GM13977 (cell line): ENCODE measurements around the gene PHRF1.

Source experiments
- DNase-seq: peaks from one replicate; pipeline ENCODE4 v3.0.0; 2012; ENCODE audit warnings: low spot score
- in situ Hi-C: fragments of 300-500 bp; cut with MboI; formaldehyde crosslinking; loops from one replicate; pipeline ENCODE4 v1.12.0; 2022; ENCODE audit warnings: low sequenced_read_pairs, low pct_unique_long_range_greater_than_20kb, mixed read lengths, inconsistent platforms; ENCODE audit not compliant: unreplicated experiment
- TF ChIP-seq, protein P1 (sequence below): IDR thresholded peaks from 2 replicates; pipeline ENCODE4 v1.5.1; 2012; ENCODE audit warnings: mild to moderate bottlenecking, control low read depth; ENCODE audit not compliant: insufficient read depth; ENCODE audit errors: extremely low read depth, missing control alignments

The PHRF1 gene

DNA sequence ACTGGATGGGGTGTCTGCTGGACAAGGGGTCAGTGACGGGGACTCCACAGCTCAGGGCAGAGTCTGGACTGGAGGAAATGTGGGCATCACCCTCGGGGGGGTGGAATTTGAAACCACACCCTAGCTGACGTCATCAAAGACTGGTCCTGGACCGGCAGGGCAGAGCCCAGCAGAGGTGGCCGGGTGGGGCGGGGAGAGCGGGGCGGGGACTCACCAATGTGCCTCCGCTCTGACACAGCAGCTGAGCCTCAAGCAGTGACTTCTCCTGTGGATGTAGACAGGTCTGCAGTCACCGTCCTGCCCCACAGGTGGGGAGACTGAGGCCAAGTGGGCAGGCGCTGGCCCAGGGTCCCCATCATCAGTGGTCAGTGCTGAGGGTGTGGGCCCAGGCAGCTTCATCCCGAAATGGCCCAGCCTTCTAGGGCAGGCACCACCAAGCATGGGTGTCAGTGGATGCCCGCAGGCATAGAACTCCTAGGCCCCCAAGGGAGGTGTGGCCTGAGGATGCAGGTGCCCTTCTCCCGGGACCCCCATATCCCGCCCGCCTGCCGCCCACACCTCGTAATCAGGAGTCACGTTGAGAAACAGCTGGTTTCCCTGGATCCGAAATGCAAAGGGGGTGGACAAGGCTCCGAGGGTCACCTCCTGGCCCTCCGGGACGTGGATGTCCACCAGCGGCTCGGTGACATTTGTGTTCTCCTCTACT, 47.9 kb downstream of the PHRF1 start:
- no peak for DNase-seq

DNA sequence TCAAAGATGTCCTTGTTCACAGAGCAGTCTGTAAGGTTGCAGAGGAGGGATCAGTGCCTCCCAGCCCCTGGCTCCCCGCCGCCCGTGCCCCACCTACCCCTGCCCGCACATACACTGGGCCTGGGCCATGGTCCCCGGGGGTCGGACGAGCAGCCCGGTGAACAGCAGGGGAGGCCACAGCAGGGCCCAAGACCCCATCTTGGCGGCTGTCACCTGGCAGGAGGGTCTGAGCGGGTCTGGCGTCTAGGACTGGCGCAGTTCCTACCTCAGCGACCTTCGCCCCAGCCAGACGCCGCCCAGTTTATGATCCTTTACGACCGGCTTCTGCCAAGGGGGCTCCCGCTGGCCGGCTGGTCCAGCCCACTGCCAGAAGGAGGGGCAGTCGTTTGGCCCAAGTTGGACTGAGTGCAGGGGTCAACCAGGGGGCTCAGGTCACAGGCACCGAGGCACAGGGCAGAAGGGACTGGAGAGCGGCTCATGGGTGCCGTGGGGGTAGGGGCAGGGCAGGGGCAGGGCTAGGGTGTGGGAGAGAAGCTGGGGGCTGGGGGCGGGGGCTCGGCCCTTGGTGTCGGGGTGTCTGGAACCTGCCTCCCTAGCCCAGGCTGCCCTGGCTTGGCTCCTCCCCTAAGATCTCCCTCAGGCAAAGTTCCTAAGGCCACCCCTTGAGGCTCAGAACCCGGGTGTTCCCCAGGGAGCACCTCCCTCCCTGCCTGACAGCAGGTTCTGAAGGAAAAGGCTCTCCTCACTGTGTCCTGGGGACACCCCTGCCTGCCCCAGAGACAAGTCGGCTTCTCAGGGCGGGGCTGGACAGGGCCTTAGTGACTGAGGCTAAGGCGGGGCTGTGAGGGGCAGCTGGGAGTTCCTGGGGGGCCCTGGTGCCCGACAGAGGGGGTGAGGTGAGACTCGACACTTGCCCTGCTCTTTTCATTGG, 48.7 kb downstream of the PHRF1 start, which contains the start of gene CDHR5:
Gene CDHR5, minus strand, starts transcription at position 251 of the 931 bp plus-strand sequence. Its CDS starts 53 bp downstream, at position 198.
- in situ Hi-C loops: no loop called here
- DNase-seq: no peak
- TF ChIP-seq, protein P1, sequence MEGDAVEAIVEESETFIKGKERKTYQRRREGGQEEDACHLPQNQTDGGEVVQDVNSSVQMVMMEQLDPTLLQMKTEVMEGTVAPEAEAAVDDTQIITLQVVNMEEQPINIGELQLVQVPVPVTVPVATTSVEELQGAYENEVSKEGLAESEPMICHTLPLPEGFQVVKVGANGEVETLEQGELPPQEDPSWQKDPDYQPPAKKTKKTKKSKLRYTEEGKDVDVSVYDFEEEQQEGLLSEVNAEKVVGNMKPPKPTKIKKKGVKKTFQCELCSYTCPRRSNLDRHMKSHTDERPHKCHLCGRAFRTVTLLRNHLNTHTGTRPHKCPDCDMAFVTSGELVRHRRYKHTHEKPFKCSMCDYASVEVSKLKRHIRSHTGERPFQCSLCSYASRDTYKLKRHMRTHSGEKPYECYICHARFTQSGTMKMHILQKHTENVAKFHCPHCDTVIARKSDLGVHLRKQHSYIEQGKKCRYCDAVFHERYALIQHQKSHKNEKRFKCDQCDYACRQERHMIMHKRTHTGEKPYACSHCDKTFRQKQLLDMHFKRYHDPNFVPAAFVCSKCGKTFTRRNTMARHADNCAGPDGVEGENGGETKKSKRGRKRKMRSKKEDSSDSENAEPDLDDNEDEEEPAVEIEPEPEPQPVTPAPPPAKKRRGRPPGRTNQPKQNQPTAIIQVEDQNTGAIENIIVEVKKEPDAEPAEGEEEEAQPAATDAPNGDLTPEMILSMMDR: no peak

More for the DNA sequence above, 47.9 kb downstream of the PHRF1 start:
- TF ChIP-seq, protein P1: no peak
- in situ Hi-C loops: no loop called here

DNA sequence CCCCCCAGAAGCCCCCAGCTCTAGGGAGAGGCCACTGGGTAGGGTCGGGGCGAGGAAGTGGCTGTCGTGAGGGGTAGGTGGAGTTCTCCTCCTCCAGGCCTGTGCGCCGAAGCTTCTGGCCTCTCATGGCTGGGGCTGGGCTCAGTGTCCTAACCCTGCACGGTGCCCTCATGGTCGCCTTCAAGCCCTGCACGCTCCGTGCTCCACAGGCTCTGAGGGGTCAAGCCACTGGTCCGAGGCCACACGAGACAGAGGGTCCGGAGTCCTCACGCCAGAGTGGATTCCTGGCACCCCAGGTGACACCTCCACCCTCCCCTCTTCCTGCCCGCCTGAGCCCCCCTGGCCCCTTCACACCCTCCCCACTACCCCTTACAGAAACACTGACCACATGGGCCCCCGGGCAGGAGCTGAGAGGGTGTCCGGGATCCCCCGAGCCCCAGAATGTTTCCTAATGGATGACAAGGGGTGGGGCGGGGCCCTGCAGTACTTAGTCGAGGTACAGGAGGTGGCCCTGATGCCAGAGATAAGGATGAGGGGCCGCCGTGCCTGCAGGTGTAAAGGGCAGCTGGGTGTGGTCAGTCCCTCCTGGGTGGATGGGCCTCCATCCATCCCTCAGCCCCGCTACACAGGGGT, 49.5 kb downstream of the PHRF1 start:
- DNase-seq: no peak
- in situ Hi-C loops: no loop called here
- TF ChIP-seq, protein P1: no peak

DNA sequence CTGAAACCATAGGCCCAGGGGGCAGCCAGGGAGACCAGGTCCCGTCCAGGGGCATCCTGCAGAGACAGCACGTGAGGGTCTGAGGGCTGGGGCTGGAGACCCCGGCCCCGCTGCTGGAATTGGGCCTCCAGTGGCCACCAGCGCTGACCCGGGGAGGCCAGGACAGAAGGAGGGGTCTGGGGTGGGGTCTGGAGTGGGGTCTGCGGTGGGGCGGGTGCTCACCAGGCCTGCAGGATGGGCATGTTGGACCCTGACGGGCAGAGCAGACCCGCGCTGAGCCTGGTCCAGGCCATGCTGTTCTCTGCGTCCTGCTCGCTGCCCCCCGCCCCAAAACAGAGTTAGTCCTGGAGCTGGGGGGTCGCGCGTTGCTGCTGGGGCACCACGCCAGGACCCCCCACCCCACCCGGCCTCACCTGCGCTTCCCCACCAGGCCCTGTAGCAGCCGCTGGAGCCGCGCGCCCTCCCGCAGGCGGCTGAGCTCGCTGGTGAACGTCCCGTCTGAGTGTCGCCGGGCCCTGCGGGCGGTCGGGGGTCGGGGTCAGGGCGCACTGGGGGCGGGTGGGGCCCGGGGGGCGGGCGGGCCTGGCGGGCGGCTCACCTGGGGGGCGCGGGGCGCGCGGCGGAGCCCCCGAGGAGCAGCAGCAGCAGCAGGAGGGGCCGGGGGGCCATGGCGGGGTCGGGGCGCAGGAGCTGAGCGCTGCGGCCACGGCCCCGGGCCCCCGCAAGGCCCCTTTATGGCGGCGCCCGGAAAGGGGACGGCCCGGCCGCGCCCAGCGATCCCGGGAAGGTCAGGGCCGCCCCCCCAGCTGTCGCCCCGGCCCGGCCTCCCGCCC, 50.4 kb downstream of the PHRF1 start, which contains the start of gene SCT:
Gene SCT, minus strand, starts transcription at position 707 of the 833 bp plus-strand sequence. Its CDS starts 38 bp downstream, at position 669.
- in situ Hi-C loops: no loop called here
- DNase-seq: no peak
- TF ChIP-seq, protein P1: no peak

DNA sequence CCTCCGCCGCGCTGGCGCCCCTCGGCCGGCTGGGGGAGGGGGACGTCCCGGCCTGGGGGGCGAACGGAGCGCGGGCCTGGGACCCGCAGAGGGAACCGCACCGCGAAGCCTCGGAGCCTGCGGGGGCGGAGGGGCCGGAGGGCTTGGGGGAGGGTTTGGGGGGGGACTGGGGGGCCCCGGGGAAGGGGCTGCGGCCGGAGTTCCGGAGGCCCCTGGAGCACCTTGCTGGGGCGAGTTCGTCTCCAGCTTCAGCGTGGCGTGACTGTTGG, 51.0 kb downstream of the PHRF1 start:
- TF ChIP-seq, protein P1: no peak
- in situ Hi-C loops: no loop called here

DNA sequence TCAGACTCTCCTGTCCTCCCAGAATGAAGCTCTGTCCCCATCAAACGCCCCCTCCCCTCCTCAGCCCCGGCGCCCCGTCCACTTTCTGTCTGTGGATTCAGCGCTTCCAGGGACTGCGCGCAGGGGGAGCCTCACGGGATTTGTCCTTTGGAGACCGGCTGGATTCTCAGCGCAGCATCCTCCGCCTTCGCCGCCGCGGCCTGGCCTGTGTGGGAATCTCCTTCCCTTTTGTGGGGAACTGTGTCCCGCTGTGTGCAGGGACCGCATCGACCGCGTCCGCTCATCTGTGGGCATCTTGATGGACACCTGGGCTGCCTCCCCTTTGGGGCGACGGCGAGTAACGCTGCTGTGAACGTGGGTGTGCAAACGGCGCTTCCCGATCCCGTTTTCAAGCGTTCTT, 51.8 kb downstream of the PHRF1 start:
- DNase-seq: no peak
- TF ChIP-seq, protein P1: no peak
- in situ Hi-C loops: no loop called here

More for the DNA sequence above, 51.0 kb downstream of the PHRF1 start:
- no peak for DNase-seq
